Cerebellar cortex (tissue), 1 donor: ENCODE data around the gene CACNA1I.
A peak's percentile ranks its signal among the peaks of the same experiment; 100 is the strongest.
"Not testable (repeated sequence)": the region's sequence is repeated elsewhere in the genome, so short reads cannot be mapped to it uniquely, and the experiment has no call there.

Experiments used
- DNase-seq: peaks from one replicate; pipeline ENCODE4 v3.0.0-alpha.2; 2015; ENCODE audit warnings: low spot score

The CACNA1I gene

DNA sequence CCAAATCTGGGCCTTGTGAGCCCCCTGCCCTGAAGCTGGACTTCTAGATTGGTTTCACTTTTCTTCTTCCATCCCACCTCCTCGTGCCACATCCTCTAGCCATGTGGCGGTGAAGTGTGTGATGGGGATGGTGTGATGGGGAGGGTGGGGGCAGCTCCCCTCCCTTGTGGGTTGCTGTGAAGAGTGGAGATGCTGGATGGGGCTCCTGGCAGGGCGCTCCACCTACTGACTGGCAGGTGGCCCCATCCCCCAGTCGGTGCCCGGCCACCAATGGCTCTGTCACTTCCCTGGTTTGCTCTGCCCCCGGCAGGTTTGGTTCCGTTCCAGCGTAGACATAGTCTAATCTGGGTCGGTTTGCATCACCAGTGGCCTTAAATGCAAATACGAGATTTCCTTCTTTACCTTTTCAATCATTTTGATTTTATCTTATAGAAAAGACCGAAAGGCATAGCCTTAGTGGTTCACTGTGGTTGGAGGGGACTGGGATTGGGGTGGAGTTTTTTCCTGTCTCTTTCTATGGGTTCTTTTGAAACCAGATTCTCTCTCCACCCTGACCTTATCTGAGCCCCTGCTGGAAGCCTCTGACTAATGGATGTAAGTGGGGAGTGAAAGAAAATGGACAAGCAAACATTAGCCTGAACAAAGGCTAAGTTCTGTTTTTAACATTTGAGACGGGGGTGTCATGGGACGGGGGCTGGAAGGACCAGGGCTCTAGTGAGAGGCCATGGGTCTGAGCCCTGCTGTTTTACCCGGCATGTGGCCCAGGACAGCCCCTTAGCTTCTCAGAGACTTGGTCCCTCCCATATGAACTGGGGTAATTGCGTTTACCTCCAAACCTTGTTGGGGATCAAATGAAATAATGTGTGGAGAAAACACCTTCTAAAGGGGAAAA lies 149.3 kb downstream of the CACNA1I start:
- DNase-seq: no peak

DNA sequence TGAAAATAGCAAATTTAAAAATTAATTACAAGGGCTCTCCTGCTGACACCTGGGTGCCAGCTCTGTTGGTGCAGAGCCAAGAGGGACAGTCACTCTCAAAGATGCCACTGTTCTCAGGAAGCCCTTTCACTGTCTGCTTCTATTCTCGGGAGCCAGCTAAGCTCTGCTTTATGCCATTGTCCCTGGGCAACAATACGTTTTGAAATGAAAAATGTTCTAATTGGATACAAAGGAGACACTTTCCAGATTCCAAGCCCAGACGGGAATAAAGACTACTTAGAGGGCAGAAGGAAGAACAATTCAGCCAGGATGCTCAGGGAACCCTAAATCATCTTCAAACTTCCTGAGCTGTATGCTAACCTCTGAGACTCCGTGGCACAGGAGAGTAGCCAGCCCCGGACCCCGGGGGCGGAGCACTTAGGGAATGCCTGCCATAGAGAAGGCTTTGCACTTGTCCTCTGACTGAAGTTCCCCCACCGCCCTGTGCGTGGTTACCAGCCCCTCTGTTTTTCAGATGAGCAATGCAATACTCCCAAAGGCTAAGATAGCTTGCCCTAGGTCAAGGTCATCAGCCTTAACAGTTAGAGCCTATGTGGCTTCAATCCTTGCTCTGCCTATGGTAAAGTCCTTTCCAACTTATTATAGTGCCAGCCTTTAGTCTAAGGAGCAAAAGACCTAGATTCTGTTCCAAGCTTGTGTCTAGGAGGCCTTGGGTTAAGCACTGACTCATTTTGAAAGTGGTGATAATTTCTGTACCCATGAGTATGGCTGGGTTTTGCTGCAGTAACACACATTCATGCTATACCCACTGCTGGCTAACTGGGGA lies 150.9 kb downstream of the CACNA1I start:
- DNase-seq: peak; percentile 6

DNA sequence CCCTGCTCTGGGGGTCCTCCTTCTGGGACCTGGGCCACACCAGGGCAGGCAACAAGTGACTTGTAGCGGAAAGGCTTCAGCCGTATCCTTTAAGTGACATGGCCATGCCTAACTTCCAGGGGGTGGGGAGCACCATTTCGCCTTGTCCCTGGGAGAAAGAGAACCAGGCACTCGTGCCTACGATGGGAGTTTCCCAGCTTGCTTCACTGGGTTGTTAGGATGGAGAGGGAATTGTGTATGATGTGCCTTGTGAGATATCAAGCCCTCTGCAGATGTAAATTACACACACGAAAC lies 151.4 kb downstream of the CACNA1I start:
- no peak for DNase-seq

DNA sequence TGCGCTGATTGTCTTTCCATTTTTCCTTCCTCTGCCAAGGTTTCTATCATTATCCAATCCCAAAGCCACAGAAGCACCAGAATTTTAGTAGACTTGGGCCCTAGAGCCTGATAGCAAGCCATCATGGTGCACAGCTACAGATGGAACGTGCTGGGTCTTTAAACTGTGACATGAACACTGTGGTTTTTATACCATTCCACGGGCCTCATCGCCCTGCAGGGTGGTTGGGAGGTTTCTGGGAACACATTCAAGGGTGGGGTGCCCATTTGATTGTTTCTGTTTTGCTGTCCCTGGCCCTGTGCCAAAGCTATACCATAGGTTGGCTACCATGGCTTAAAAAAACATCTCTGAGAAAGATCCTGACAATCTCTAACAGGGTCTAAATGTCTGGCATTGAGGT lies 151.9 kb downstream of the CACNA1I start:
- DNase-seq: no peak

DNA sequence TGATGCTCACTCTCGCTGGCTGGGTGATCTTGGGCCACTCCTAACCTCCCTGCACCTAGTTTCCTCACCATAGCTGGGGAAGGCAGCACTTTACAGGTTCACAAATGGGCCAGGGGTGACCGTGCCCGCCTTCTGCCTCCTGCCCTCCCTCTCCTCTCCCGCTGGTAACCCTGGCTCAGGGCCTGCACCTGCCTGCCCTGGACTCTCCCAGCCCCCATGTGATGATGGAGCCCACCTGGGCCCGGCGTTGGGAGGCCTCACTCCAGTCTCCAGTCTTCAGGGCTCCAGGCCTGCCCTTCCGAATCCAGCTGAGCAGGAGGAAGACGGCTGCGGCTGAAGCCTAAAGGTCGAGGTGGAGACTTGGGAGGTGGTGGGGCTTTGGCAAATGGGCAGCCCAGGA lies 152.9 kb downstream of the CACNA1I start:
- no peak for DNase-seq

DNA sequence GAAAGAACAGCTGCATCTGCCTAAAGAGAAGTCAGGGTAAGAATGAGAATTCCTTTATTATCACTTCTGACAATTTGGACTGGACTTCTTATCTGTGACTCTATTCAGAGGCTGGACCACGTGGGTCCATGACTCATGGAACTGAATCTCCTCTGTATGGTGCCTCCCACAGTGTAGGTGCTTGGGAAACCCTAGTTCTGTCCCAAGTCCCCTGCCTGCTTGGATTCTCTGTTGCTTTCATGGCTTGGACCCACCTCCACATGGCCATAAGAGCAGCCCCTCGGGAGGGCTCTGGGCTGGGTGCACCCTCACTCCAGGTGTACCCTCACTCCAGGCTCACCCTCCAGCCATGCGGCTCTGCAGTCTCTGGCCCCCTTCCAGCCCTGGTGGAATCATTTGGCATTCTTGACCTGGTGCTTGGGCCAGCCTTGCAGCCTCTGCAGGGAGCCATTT lies 153.4 kb downstream of the CACNA1I start:
- no peak for DNase-seq

DNA sequence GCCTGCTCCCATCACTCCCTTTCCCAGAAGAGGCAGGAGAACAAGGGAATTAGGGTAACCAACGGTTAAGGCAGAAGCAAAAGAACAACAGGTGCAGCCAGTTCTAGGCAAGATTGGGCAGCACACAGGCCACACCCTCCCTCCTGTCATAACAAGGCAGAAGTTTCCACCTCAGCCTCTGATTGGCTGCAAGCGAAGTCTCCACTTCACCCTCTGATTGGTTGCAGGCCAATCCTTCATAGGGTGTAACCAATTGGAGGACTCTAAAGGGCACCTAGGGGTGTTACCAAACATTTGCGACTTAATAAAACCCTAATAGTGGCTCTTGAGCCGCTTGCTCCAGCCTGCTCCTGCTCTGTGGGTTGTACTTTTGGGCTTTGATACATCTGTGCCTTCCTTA lies 153.8 kb downstream of the CACNA1I start:
- no peak for DNase-seq

DNA sequence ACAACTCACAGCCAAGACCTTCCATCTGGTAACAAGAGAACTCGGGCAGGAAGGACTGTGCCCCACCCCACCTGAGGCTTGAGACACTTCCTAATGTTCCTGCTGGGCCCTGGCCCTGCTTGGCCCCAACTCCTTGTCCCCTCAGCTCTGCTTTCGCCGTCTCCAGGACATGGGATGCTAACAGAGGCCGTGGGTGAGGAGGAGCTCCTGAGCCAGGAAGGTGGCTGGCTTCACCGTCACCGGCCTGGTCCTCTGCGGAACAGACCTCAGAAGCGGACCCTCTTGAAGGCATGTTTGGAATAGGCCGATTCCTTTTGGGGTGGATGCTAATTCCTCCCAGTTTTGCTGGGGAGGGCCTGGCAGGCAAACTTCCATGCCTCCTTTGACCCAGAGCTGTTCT lies 154.3 kb downstream of the CACNA1I start:
- no peak for DNase-seq

DNA sequence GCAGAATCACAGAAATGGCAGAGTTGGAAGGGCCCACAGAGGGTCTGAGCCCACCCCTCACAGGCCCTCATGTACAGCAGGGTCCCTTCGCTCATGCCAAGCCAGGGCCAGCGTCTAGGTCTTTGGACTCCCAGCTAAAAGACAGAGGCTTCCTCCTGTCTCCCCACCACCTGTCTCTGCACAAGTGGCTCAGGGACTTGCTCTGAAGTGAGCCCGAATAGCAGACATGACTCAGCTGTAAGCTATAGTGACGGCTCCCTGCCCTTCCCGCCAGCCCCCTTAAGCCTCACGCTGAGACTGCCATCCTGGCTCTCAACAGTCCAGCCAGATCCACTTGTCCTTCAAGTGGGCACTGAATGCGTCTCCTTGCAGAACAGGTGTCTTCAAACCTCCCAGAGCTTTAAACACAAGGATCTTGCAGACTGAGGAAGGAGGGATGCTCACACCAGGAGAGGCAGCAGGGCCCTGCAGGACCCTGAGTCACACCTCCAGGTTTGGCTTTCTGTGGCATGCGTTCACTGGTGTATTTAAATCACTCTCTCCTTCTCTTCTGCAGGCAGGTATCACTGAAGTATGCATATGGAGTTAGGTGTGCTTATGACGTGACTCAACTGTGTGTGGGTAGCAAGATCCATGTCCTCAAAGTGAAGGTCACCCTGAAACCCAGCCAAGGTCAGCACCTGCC lies 154.9 kb downstream of the CACNA1I start:
- DNase-seq: no peak

DNA sequence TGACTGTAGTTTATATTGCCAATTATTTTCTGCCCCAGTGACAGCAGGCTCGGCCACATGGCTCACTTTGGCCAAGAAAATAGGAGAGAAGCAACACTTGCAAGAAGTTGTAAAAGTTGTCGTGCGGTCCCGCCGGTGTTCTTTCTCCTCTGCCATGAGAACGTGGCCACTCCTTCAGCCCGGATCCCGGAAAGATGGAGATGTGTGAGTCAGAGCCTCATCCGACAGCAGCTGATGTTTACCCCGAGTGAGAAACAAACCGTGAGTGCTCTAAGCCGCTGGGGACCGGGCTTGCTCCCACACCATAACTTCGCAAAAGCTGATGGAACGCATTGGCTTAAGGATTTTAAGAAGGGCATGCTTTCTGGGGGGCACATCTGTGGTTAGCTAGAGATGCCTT lies 157.0 kb downstream of the CACNA1I start:
- DNase-seq: no peak

DNA sequence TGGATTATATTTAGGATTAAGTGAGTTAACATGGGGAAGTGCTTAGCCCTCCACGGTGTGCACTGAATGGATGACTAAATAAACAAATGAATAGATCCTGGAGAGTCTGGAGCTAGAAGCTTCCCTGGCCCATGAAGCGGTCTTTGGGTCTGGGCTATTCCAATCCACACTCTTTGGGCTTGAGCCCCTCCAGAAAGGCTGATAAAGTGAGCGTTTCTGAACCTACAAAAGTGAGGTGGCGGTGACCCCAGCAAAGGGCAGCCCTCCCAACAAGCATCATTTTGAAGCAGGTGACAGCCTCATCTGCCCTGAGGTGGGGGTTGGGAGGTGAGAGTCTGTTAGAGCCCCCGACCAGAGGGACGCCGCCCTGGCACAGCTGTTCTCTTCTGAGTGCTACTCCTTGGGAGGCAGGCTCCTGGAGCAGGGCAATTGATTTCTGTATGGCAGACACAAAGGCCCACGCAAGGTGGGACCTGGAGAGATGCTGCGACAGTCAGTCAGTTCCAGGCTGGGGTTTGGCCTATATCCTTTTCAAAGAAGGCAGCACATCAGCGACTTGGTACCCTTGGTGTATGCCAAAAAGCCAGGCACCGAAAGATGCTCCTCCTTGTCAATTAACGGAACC lies 157.8 kb downstream of the CACNA1I start:
- DNase-seq: no peak

DNA sequence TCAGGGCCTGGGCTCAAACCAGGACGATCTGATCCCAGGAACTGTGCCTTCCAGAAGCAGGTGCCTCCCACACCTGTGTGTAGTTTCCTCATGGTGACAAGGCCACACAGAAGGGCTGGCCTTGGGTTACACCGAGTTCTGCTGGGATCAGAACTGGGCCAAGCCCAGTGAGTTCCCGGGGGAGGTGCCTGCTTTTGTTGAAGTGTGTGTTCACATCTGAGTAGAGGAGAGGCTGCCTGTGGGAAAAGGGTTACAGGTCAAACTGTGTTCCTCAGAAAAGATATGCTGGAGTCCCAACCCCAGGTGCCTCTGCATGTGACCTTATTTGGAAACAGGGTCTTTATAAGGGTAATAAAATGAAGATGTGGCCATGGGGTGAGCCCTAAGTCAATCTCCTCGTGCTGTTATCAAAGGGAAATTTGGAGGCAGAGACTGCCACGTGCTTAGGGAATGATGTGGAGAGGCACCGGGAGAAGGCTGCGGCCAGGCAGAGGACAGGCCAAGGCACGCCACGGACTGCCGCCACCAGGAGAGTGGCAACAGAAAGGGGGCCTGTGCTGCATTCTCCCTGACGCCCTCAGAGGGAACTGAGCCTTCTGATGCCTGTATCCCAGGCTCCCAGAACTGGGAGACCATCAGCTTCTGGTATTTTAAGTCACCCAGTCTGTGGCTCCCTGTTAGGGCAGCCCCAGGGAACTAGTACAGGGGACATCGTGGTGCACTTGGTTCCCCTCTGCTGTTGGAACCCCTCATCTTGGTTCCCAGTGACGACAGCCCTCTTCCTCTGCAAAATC lies 158.8 kb downstream of the CACNA1I start:
- no peak for DNase-seq

DNA sequence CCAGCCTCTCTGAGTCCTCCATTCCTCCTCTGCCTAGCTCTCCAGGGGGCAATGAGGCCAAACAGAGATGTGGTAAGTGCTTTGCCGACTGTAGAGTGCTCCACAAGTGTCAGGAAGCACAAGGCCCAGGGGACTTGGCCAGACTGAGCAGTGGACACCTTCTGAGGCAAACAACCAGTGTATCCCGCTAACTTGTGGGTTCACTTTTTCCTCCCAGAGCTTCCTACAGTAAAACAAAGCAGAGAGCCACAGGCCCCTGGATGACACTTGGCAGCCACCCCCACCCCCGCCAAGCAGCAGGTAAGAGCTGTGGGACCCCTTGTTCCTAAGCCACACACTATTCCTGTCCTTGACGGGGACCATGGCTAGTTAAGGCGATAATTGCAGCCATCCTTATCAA lies 160.9 kb downstream of the CACNA1I start:
- DNase-seq: no peak

DNA sequence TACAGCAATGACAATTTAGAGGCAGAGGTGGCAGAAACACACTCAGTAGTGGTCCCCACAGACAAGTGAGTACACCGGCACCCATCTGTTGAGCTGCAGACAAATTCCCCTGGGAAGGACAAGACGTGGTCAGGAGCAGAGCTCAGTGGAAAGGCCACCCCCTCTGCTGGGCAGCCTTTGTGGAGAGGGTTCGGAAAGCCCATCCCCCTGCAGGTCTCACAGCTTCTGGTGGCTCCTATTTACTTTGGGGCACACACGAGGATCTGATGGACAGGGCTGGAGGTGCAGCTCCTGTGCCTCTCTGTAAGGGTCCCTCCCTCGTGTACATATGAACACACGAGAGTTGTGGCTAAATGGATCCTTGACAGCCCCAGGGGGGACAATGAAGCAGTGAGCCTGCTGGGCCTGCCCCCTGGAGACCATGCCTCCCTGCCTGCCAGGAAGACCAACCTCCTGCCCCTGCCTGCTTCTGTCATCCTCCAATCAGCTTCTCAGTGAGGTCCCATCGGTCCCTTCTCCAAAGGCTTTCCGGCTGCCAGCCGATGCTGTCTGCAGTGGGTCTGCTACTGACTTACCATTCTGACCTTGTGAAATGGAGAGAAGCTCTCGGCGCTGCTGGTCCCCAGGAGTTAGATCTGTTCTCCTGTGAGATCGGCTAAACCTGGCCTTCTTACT lies 161.5 kb downstream of the CACNA1I start:
- no peak for DNase-seq

DNA sequence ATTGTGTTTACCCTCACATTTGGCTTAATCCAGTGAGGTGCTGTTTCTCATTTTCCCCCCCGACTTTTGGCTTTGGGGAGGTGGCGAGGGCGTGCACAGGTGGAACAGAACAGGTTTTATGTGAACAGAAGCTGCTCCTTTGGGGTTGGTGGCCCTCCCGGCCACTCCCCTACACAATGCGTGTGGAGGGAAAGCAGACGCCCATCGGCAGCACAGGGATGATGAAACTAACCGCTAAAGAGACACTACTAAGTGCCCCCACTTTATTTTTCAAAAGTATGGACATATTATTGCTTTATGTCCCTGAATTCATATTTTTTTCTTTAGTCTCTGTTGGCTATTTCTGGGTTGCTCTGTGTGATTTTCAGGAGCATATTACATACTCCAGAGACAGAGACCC lies 162.1 kb downstream of the CACNA1I start:
- DNase-seq: no peak

DNA sequence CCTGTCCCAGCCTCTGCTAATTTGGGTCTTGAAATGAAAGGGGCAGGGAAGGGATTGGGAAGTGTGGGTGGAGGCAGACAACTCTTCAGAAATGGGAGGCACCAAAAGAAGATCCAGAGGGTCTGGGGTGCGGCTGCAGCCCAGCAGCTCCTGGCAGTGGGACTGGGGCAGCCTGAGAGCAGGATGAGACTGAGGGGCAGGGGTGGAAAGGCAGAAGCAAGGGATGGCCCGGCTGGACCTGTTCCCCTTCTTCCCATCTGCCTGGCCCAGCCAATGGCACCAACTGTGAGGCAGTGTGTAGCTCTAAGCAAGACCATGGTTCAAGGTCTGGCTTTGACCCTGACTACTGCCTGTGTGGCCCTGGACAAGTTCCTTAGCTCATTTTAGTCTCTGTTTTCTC lies 162.6 kb downstream of the CACNA1I start:
- DNase-seq: no peak

DNA sequence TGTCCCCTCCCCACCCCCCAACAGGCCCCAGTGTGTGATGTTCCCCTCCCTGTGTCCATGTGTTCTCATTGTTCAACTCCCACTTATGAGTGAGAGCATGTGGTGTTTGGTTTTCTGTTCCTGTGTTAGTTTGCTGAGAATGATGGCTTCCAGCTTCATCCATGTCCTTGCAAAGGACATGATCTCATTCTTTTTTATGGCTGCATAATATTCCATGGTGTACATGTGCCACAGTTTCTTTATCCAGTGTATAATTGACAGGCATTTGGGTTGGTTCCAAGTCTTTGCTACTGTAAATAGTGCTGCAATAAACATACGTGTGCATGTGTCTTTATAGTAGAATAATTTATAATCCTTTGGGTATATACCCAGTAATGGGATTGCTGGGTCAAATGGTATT lies 163.5 kb downstream of the CACNA1I start:
- not testable (repeated sequence) for DNase-seq

DNA sequence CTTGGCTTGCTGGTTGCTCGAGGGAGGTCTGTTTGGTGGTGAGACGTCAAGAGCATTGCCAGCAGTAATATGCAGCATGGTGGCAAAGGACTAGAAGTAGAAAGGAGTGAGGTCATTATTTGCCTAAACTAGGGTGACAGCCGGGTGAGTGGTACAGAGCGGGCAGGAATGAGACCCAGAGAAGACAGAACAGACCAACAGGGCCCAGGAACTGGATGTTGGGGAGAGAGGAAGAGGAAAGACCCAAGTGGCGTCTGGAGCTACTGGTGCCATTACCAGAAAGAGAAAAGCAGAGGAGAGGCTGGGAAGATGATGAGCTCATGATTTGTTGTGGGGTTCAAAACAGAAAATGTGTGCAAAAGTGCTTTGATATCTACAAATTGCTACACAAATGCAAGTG lies 164.3 kb downstream of the CACNA1I start:
- no peak for DNase-seq

DNA sequence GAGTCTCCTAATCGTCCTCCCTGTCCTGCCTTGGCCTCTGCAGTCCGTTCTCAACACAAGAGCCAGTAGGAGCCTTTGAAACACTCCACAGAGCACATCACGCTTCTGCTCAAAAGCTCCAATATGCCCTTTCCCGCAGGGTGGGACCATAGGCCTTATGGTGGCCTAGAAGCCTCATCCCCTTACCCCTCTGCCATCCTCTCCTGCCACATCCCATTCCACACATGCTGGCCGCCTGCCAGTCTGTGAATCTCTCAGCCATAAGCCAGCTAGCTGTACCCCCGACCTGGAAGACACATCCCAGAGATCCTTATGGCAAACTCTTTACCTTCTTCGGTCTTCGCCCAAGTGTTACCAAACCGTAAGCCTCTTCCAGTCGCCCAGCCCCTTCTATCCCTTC lies 165.2 kb downstream of the CACNA1I start:
- no peak for DNase-seq

DNA sequence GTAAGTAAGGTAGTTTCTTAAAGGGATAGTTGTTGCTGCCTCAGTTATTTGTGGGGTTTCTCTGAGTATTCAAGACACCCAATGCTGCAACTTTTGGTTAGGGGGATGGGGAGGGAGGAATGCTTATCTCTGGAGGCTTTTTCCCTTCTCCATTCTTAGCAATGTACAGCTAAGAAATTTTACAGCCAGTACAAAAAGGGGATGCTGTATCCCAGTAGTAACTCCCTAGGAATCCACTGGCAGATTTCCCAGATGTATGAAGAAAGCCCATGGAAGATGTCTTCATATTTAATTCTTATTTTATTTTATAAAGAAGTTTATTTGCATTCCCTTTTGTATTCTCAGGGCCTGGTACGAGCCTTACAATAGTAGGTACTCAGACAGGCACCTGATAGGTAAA lies 168.2 kb downstream of the CACNA1I start:
- no peak for DNase-seq
